Erythroblast (primary cell): ENCODE measurements around the gene SAG.

Experiments
- DNase-seq, 2 experiments: peaks; one replicate each; lab custom pipeline; 2025; lab: John Stamatoyannopoulos, UW
- GATA1 ChIP-seq: IDR thresholded peaks from 2 replicates; pipeline ENCODE4 v1.6.1; 2011; ENCODE audit warnings: low read depth, mild to moderate bottlenecking, control low read depth, low read length, moderate library complexity
- POLR2A ChIP-seq: IDR thresholded peaks from 2 replicates; pipeline ENCODE4 v1.6.1; 2011; ENCODE audit warnings: mild to moderate bottlenecking, low read length

Gene SAG

DNA sequence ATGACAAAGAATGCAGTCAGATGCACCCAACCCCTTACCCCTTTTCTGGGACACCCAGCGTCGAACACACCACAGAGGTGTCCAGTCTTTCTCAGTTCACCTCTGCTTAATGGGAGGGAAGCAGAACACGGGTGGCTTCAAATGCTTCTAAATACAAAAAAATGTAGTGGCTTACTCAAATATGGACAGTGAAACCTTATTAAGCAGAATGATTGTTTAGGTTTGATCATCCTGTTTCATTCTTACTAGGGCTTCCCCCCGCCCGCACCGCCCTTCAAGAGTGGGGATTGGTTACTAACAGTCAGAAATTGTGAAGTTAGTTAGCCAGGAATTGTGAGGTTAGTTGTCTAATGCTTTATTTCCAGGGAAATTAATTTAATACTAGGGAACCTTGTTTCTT, 34.5 kb upstream of the SAG start:
- no peak for DNase-seq
- TF ChIP-seq POLR2A: no peak
- TF ChIP-seq GATA1: no peak

DNA sequence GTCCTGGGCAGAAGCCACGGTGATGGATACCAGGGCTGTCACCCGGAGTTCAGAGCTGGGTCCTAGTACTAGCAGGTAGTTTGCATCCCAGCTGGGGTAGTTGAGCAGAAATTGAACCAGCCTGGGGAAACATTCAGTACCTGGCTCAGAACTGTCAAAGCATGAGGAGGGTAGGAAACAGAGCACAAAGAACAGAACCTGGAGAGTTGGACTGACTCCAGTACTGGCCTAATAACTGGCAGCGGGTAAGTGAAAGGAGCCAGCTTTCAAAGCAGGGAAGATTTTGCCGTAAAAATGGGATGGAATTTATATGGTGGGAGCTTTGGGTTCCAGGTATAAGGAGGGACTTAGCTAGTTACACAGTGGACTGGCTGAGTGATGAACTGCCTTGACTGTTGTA, 32.4 kb upstream of the SAG start:
- TF ChIP-seq POLR2A (no peak), GATA1 (no peak)
- DNase-seq: no peak

DNA sequence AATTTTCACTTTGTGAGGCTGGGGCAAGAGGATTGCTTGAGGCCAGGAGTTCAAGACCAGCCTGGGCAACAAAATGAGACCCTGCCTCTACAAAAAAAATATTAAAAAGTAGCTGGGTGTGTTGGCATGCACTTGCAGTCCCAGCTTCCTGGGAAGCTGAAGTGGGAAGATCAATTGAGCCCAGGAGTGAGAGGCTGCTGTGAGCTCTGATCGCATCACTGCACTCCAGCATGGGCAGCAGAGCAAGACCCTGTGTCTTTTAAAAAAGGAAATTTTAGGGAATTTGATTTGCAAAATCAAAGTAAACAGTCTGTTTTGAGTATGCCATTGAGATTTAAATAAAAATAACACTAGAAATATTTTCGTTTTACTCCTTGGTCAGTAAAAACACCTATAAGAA, 28.7 kb upstream of the SAG start:
- DNase-seq: no peak
- TF ChIP-seq GATA1: no peak
- no peak for TF ChIP-seq POLR2A

DNA sequence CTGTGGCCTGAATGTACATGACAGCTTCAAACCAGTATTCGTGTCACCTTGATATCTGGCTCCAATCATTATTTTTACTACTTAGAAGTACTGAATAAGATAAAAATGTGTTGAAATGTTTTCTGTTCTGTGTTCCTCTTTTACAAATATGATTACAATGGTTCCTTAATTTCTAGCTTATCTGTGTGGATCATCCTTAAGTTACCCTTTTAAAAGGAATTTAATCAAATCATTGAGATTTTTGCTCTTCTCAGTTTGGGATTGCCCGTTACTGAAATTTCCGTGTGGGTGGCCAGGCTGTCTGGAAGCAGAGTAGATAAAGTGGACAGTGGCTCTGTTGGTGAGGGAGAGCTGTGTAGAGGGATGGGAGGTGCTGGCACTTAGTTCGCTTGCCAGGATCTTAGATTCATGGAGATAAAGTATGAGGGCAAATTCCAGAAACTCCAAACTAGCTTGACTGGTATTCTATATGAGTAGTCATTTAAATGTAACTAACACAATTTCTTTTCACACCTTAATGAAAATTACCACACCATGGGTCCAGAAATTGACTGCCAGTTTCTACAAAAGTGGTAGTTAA, 27.4 kb upstream of the SAG start:
- DNase-seq: no peak
- no peak for TF ChIP-seq GATA1
- no peak for TF ChIP-seq POLR2A

DNA sequence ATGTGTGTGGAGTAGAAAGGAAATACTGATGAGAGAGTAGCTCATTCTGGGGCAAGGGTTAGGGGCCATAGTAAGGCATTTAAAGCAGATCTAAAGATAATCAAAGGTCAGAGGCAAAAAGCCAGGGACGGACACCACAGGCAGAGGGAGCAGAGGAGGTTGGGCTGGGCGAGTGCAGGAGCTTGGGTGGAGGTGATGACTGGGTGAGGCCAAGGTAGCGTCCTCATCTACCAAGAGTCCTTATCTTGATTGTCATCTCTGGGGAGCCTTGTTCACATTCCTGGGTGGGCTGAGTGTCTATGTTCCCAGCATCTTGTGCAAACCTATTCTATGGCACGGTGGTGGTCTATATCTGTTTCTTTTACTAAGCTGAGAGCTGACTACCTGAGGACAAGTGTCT, 26.1 kb upstream of the SAG start:
- TF ChIP-seq POLR2A (no peak), GATA1 (no peak)
- no peak for DNase-seq

DNA sequence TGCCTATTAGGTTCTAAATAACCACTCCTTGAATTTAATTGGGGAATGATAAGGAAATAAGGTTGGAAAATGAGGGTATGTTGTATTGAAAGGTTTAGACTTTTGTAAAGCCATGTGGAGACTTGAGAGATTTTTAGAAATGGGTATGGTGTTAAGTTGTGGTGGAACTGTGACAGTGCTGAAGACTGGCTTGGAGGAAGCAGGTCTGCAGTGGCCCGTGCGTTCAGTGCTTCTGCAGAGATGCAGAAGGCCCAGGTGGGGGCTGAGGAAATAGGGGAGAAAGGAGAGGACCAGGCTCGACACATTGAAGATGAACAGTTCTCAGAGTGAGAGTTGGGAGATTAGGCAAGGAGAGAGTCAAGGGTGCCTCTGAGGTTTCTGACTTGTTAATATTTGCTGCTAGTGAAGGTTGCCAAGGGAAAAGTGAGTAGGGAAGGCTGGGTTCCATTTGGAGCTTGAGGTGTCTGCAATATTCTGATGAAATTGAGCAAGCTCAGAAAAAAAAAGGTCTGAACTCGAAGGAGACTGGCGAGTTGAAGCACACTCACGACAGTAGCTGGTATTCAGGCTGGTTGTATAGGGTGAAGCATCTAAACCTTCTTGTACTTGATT, 25.5 kb upstream of the SAG start:
- DNase-seq: no peak
- TF ChIP-seq GATA1: no peak
- TF ChIP-seq POLR2A: no peak

DNA sequence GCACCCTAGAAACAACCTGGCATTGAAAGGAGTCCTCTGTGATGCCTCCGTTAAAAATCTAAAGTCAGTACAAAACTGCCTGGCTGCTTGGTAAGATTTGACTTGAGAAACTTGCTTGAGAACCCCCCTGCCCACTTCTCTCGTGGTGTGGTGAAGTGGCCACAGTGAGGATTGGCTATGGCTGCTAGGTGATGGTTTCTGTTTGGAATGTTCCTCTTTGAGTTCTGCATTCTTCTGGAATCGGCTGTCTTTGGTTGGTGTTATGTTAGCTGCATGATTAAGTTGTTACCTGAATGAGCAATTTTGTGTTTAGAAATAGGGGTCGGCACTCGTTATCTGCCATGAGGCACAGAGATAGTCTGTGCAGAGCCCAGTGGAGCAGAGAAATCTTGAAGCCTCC, 21.7 kb upstream of the SAG start:
- TF ChIP-seq GATA1 (no peak), POLR2A (no peak)
- no peak for DNase-seq

DNA sequence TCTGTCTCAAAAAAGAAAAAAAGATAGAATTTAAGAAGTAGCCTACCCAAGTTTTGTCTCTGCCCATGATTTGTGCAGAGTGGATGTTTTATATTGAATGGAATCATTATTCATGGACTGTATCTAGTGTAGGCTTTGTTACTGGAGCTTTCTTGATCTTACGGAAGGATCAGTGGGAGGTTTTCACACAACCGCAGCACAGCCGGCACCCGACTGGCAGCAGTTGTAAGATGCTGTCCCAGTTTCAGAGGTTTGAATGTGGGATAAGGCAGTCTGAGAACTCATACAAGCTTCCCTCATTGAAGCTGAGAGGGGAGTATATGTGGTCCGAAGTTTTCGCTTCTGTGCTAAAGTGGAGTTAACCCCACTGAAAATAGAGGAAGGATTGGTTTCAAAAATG, 19.7 kb upstream of the SAG start:
- TF ChIP-seq GATA1 (no peak), POLR2A (no peak)
- DNase-seq: no peak

DNA sequence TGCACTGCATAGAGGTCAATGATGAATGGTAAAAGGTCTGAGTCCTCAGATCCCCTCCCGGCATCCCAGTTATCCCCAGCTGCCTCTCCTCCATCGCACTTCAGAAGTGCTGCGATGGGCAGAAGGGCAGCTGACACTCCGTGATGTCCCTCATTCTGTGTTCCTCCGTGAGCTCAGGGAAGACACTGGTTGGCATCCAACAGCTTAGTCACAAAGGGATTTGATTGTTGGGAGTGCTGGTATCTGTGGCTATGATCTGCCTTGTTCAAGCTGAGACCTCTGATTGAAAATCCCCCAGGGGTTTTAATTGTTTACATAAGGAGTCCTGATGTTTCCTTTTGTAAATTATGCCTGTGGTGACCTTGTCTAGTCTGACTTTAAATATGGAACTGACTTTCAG, 19.0 kb upstream of the SAG start:
- TF ChIP-seq POLR2A: no peak
- no peak for TF ChIP-seq GATA1
- no peak for DNase-seq

DNA sequence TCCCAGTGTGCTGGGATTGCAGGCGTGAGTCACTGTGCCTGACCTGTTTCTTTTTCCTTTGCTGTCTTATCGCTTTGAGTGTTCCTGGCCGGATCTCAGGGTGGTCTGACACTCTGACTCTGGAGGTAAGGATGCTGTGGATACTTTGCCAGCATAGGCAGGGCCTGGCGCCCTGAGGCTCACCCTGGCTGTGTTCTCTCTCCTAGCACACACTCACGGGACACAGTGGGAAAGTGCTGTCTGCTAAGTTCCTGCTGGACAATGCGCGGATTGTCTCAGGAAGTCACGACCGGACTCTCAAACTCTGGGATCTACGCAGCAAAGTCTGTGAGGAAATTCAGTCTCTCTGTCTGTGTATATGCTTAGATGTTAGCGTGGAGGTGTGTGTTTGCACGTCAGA, 18.0 kb upstream of the SAG start:
- DNase-seq: no peak
- TF ChIP-seq POLR2A (no peak), GATA1 (no peak)

DNA sequence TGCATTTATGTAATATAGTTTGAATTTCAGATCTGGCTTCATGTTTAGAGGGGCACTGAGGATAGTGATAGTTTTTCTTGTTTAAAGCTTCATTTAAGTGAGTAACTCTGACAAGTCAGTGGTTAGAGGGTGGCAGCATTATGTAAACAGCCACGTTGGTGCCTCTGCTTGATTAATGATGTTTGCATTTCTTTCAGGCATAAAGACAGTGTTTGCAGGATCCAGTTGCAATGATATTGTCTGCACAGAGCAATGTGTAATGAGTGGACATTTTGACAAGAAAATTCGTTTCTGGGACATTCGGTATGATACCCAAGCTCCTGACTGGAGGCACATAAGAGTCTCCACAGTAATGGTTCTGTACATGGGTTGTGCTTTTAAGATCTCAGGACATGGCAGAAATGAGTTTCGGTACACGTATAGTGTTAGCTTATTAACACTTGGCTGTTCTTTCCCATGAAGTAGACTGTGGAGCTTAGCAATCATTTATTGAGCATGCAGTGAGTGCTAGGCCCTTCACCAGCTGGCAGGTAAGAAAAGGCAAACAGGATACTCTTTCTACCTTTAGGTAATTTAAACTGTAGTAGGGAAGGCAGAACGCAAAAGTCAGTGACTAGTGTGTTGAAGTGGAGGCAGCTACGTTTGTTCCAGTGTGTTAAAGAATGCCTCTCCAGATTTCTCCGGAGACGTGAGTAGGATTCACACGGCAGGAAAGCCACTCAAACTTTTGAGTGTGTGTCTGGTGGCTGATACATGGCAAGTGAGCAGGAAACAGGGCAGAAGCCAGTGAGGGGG, 17.4 kb upstream of the SAG start:
- DNase-seq: no peak
- TF ChIP-seq POLR2A: no peak
- TF ChIP-seq GATA1: no peak

DNA sequence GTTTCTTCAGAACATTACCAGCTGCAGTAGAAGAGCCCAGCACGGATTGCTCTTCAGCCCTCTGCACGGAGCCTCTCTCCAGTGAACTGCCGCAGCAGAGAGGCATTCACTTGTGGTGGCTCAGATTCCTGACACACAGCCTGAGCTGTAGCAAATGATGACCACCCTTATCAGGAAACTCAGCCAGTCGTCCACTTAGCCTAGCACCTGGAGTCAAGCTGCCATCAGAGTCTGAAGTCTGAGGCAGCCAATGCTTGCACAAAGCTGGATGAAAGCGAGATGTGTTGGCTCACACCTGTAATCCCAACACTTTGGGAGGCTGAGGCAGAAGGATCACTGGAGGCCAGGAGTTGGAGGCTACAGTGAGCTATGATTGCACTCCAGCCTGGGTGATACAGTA, 11.7 kb upstream of the SAG start:
- DNase-seq: no peak
- TF ChIP-seq POLR2A: no peak
- TF ChIP-seq GATA1: no peak

DNA sequence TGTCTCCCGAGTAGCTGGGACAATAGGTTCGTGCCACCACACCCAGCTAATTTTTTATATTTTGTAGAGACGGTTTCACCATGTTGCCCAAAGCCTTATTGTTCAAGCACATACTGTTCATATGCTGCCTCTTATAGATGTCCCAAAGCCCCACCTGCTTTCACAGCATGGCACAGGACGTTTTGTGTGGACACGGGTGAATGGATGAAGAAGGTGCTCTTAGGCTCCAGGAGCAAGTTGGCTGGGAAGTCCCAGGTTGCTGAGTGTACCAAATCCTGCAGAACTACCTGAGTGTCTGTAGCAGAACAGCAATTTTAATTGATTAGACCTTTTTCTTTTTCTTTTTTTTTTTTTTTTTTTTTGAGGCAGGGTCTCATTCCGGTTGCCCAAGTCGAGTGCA, 10.5 kb upstream of the SAG start:
- no peak for TF ChIP-seq GATA1
- no peak for TF ChIP-seq POLR2A
- no peak for DNase-seq

DNA sequence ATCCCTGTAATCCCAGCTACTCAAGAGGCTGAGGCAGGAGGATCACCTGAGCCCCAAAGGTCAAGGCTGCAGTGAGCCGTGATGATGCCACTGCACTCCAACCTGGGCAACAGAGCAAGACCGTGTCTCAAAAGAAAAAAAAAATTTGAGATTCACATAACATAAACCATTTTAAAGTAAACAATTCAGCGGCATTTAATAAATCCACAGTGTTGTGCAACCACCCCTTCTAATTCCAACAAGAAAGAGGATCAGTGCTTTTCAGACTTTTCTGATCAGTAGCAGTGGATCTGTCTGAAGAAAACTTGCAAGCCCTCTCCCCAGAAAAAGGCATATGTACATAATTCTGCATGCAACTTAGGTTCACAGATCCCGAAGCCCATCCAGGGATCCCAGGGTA, 7.2 kb upstream of the SAG start:
- no peak for DNase-seq
- TF ChIP-seq POLR2A: no peak
- no peak for TF ChIP-seq GATA1

DNA sequence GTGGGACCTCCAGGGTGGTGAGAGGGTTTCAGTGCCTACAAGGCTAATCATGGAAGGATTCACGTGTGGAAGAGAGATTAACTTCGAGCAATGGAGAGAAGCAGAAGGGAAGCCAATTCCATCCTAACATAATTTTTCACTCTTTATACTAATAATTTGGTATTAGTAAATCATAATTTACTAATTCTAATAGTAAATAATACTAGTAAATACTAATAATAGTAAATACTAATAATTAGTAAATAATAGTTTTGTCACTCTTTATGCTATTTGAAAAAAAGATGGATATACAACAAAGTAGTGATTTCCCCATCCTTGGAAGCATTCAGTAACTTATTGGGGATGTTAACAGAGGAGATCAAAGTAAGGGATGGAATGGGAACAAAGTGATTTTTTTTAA, 6.4 kb upstream of the SAG start:
- no peak for TF ChIP-seq GATA1
- no peak for TF ChIP-seq POLR2A
- DNase-seq: no peak
